DMS 273 (cell line): ENCODE measurements around the gene SH3GL1.

Experiments
- DNase-seq: peaks from one replicate; lab custom pipeline; 2025; ENCODE audit not compliant: unreplicated experiment; lab: John Stamatoyannopoulos, UW

SH3GL1 gene

GRCh38 chr19:4400135-4400936 lies at the start of gene SH3GL1:
TSS of gene SH3GL1 (minus strand) at chr19:4400547. CDS start at chr19:4400368, 179 bp downstream.
- DNase-seq: peak; percentile 97

DNA sequence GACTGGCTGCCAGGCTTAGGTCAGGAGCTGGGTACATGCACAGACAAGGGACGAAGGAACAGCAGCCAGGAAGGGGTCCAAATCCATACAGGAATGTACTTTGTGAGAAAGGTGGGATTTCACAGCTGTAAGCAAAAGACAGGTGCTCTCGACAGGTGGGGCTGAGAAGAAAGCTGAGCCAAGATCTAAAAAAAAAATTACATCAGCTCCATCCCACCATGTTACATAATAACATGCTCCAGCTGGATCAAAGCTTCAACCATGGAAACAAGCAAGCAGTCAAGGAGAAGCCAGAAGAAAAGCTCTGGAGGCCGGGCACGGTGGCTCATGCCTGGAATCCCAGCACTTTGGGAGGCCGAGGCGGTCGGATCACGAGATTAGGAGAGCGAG lies 49.3 kb upstream of the SH3GL1 start:
- peak; percentile 91 for DNase-seq

DNA sequence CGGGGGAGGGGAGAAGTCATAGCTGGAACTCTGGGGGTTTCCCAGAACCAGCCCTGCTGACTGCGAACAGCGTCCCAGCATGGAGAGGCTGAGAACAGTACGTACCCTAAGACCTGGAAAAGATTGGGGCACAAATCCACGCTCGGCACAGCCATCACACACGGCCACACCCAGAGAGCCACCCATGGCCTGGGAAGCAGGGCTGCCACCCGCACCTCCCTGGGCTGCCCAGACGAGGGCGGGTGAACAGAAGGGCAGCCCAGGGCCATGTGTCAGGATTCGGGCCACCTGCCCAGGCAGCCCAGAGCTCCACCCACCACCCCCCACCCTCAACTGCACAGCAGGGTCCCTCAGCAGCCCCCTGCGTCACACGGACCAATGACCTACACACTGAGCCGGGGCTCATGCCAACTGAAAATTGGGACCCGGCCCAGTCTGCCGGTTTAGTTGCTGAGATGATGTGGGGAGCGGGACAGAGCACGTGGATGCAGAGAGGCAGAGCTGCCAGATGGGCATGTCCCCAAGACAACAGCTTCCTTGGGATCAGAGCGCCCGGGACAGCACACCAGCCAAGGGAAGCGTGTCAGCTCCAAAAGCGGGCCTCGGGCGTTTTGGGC lies 48.8 kb upstream of the SH3GL1 start:
- peak; percentile 98 for DNase-seq

- no peak for DNase-seq
These were observed 48.0 kb upstream of the SH3GL1 start for GRCh38 chr19:4448147-4448985.

DNA sequence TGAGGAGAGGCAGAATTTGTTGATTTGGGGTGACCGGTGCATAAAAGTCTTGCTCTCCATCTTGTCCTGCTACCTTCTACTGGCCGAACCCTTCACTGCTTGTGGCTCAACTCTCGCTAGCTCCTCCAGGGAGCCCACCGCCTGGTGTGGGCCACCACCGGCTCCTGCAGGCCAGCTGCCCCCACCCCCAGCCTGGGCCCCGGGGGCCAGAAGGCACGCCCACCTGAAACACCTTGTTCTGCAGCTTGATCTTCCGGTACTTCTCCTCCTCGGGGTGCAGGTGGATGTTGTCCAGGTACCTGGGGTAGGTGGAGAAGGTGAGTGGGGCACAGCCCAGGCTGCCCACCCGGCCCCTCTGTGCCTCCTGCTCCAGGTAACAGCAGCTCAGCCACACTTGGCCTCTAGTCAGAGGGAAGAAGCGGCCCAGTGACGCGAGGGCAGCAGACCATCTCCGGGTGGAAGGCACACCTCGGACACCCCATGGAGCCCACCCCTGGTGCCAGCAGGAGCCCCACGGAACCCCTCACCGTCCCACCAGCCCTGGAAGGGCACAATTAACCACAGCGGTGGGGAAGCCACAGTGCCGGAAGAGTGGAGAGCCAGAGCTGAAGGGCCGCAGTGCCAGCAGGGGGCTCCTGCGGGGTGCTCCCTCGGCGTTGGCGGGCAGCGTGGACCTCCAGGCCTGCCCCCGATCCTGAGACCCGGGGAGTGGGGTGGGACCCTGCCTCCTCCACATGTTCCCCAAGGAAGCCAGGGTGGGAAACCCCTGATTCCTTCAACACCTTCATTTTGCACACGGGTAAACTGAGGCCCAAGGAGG lies 47.2 kb upstream of the SH3GL1 start:
- DNase-seq: no peak

GRCh38 chr19:4446704-4447200 lies 46.4 kb upstream of the SH3GL1 start:
- no peak for DNase-seq

DNA sequence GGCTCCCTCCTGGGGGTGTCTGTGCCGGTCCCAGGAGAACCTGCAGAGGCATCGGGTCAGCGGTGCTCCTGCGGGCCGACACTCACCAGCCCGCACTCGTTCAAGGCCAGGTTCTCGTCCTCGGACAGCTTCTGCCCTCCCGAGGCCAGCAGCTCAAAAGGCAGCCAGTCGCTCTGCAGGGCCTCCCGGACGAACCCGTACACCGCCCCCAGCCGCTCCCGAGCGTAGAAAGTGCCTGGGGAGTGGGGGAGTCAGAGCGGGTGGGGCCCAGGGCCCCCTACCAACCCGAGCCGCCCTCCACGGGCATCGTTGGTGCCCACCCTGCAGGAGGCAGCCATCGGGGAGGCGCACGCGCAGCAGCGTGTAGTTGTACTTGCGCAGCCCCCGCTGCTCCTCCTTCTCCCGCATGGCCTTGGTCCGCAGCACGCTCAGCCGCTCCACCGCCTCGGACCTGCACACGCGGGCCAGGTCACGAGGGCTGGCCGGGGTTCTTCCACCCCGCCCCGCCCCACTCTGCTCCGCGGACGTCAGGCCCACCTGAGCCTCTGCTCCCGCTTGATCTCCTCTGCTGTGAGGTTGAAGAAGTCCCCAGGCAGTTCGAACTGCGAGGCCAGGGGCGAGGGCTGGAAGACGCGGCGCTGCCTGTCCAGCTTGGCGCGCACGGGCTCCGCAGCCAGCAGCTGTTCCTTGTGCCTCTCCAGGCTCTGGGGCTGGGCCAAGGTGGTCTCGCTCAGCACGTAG lies 45.8 kb upstream of the SH3GL1 start:
- DNase-seq: no peak

- peak; percentile 46 for DNase-seq
These were observed 44.7 kb upstream of the SH3GL1 start for GRCh38 chr19:4444765-4445741.

GRCh38 chr19:4443966-4444764 lies 43.8 kb upstream of the SH3GL1 start:
- DNase-seq: no peak

GRCh38 chr19:4443188-4443587 lies 42.8 kb upstream of the SH3GL1 start:
- no peak for DNase-seq

DNA sequence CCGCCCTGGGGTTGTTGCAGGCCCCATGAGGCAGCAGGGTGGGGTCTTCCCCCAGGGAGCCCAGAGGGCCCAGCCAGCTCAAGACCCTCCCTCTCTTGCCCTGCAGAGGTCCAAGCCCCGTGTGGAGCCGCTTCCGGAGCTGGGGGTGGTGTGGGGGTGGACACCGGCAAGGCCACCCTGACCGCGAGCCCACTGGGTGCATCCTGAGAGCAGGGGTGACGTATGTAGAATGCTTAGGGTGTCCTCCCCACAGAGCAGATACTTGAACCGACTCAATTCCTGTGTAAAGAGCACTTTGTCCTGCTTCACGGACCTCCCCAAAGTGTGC lies 42.4 kb upstream of the SH3GL1 start:
- DNase-seq: no peak

GRCh38 chr19:4441994-4442818 lies 41.9 kb upstream of the SH3GL1 start:
- no peak for DNase-seq

DNA sequence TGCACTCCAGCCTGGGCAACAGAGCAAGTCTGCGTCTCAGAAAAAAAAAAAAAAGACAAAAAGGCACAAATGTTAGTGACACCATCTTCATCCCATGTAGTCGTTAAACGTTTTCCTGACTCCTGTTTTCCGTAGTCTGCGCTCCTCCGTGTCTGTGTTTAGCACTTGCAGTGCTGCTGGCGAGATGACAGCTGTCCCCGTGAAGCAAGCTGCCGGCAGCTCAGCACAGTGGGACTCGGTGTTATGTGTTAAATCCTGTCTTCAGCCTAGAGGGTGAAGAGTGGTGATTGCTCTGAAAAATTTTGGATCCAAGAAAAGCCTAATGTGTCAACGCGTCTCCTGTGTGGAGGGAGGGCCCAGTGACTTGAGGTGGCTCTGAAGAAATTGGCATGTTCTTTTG lies 38.9 kb upstream of the SH3GL1 start:
- no peak for DNase-seq

DNA sequence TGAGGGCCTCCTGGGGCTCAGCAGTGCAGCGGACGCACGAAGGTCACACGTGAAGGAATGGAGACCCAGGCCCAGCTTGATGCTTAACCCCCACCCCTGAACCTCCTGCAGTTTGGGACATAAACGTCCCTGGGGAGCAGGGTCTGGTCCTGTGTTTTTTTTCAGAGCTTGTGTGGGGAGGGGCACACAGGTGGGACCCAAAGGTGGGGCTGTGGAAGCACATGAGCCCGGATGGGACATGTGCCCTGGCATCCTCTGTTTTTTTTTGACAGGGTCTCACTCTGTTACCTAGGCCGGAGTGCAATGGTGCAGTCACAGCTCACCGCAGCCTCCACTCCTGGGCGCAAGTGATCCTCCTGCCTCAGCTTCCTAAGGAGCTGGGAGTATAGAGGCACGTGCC lies 36.8 kb upstream of the SH3GL1 start:
- DNase-seq: no peak

DNA sequence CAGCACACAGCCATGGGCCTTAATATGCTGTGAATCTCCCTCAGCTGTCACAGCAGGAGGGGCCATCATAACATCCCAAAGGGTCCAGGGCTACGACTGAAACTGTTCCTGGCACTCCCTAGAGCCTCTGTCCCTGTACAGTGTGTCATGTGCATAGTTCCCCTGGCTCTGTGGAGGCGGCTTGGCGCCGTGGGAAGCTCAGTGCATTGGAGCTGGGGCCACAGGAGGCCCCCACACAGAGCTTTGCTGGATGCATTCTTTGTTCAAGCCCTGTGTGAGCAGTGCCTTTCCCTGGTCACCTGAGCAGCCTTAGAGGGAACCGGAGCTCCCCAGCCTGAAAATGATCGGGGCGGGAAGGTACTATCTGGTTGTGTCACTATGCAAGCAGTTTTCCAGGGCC lies 35.9 kb upstream of the SH3GL1 start:
- DNase-seq: no peak

DNA sequence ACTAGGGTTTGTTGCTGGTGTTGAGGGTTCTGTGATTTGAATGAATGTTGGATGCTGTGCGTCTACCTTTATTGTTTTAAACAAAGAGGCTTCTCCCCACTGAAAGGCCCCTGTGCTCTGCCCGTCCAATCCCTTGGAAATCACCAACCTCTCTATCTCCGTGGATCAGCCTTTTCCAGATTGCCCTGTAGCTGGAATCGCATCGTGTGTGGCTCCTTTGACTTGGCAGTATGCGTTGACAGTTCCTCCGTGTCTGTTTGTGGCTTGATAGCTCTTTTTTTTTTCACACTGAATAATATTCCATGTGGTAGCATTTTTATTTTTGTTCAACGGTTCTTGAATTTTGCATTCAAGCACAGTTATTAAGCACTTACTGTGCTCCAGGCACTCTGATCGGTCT lies 34.0 kb upstream of the SH3GL1 start:
- DNase-seq: no peak

DNA sequence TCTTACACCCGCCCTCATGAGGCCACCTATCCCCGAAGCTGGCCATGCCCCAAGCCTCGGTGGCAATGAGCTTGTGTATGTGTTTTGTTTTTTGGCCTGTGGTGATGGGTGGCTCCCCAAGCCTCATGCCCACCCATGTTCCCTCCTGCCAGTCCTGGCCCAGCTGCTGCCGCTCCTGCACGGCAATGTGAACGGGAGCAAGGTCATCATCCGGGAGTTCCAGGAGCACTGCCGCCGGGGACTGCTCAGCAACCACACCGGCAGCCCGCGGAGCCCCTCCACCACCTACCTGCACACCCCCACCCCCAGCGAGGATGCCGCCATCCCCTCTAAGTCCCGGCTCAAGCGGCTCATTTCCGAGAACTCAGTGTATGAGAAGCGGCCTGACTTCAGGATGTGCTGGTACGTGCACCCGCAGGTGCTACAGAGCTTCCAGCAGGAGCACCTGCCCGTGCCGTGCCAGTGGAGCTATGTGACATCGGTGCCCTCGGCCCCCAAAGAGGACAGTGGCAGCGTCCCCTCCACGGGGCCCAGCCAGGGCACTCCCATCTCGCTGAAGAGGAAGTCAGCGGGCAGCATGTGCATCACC lies 32.7 kb upstream of the SH3GL1 start:
- no peak for DNase-seq
